ENCODE results near the gene CXCL12.

CXCL12 gene

DNA sequence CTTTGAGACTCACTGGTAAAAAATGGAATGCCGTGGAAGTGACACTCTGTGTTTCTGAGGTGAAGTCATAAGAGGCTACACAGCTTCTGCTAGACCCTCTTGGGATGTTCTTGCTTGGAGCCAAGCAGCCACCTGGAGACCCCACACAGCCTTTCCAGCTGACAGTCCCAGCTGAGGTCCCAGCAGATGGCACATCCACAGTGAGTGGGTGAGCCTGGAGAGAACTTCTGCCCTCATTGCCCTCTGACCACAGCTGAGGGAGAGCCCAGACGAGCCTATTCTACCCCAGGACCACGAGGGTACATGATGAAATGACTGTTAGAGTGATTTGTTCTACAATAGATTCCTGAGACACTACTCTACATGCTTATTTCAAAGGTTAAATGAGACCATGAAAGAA, 44.3 kb downstream of the CXCL12 start:
- TF ChIP-seq CTCF (IDR thresholded peaks at IDR 0.05; ENCODE audit: low read length, missing control alignments) = no peak
- no peak for DNase-seq (ENCODE audit: low read depth)
- H3K4me3 ChIP-seq (replicated peaks; ENCODE audit: low read depth, low read length) = no peak overlapping the region

DNA sequence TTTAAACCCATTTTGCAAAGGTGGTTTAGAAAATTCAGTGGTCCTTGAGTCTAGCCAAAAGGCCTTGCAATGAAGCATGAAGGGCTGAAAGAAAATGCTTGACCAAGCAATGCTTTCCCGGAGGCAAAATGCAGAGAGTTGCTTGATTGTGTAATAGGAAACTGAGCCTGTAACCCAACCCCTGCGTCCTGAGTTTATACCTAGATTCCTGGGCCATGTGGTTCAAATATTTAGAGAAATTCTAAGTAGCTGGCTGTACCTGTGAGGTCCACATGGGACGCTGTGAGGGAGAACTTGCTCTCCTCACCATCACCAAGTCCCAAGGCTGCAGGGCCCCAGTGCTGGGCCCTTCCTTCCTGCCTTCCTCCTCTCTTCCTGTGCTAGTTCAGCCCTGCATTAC, 45.7 kb downstream of the CXCL12 start:
- no peak overlapping the region for H3K4me3 ChIP-seq (replicated peaks; ENCODE audit: low read depth, low read length)
- DNase-seq (ENCODE audit: low read depth) = peak; percentile 31
- no peak for TF ChIP-seq CTCF (IDR thresholded peaks at IDR 0.05; ENCODE audit: low read length, missing control alignments)

DNA sequence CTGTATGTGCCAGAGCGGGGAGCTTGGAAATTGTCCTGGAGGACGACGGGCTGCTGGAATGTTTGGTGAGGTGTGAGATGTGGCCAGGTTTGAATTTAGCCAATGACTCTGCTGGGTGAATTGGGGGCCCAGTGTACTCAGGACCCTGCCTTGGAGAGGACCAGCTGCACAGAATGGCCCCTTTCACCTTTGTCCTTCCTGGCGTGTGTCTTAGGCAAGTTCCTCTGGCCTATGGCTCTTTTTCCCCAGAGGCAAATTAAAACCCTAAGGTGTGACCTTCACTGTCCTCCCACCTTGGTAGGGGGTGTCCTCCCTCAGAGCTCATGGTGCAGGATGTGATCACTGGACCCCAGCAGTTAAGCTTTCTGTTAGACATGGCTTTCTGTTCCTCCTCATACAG, 47.8 kb downstream of the CXCL12 start:
- H3K4me3 ChIP-seq (replicated peaks; ENCODE audit: low read depth, low read length) = no peak overlapping the region
- no peak for DNase-seq (ENCODE audit: low read depth)

DNA sequence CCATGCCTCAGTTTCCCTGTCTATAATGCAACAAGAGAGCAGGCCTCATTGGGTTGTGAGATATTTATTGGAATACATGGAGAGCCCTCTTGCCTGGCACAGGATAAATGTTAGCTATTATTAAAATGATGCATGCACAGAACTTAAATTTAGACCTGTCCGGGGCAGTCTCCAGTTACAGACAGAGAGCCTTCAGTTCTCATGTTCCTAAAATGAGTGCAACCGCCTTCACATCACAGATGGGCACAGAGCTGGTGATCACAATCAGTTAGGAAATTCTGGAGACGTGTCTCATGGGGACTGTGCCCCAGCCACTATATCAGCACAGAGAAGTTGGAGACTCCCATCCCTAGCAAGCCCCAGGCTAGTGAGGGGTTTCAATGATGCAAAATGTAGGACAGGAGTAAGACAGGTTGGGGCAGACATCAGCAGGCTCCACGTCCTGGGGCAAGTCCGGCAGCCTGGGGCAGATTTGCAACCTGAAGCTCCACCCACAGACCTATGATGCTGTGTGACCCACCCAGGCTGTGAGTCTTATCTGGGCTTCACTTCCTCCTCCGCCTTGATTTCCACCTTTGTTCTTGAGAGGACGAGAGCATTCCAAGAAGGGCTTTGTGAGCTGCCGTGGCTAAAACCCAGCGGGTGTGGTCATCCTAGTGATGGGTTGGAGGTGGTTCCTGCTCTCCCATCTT, 49.4 kb downstream of the CXCL12 start:
- no peak for DNase-seq (ENCODE audit: low read depth)
- no peak overlapping the region for H3K4me3 ChIP-seq (replicated peaks; ENCODE audit: low read depth, low read length)
- no peak for TF ChIP-seq CTCF (IDR thresholded peaks at IDR 0.05; ENCODE audit: low read length, missing control alignments)

More for the DNA sequence above, 47.8 kb downstream of the CXCL12 start:
- no peak for TF ChIP-seq CTCF (IDR thresholded peaks at IDR 0.05; ENCODE audit: low read length, missing control alignments)

DNA sequence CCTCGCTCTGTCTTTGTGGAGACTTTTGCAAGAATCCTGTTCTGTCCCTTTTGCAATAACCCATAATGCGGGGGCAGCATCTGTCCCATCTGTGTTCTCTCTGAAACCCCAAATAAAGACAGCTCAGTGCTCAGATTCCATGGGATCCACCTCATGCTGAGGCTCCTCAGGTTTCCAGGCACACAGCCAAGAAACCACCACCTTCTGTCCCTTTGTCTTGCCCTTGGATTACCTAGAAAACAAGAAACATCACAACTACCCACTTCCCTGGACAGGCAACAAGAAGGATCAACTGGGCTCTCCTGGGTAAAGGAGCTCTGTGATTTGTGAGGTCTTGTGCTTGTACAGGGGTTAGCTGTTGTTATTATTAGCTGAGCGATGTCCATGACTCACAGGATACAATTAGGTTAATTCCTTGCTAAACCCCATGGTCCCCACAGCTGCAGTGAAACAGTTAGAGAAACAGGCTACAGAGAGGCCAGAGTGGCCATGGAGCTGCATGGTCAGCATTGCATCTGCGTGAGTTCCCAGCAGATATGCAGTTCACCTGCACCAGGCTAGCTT, 50.2 kb downstream of the CXCL12 start:
- DNase-seq (ENCODE audit: low read depth) = peak; percentile 42
- no peak for TF ChIP-seq CTCF (IDR thresholded peaks at IDR 0.05; ENCODE audit: low read length, missing control alignments)
- H3K4me3 ChIP-seq (replicated peaks; ENCODE audit: low read depth, low read length) = no peak overlapping the region

DNA sequence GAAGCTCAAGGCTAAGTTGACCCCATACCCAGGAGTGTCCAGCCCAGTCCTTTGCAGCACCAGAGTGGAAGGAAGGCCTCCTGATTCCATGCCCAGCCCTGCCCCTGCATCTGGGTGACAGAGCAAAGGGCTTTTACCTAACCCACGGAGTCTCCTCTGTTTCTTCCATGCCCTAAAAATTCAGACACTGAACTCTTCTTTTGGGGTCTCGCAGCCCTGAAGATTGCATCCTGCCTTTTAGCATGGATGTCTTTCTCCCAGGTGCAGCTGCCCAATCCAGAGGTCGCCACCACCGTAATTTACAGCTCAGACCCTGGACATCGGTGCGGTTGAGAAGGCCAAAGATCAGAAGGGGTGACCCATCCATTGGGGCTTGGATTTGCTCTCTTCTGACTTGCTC, 50.8 kb downstream of the CXCL12 start:
- DNase-seq (ENCODE audit: low read depth) = no peak
- no peak overlapping the region for H3K4me3 ChIP-seq (replicated peaks; ENCODE audit: low read depth, low read length)
- TF ChIP-seq CTCF (IDR thresholded peaks at IDR 0.05; ENCODE audit: low read length, missing control alignments) = no peak

DNA sequence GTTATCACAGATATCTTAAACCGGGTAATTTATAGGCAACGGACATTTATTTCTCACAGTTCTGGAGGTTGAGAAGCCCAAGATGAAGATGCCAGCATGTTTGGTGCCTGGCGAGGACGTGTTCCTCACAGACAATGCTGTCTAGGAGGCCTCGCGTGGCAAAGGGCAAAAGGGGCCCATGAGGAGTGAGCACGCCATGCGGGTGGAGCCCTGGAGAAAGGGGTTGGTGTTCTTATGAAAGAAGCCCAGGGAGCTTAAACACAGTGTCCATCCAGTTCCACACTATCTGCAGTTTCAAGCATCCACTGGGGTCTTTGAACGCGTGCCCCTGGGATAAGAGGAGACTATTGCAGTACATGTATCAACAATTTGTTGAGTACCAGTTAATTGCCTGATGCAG, 51.4 kb downstream of the CXCL12 start:
- no peak for TF ChIP-seq CTCF (IDR thresholded peaks at IDR 0.05; ENCODE audit: low read length, missing control alignments)
- no peak for DNase-seq (ENCODE audit: low read depth)
- no peak overlapping the region for H3K4me3 ChIP-seq (replicated peaks; ENCODE audit: low read depth, low read length)

Data from fibroblast of pulmonary artery (primary cell).